OCI-LY7 (cell line): ENCODE measurements around the gene ARRDC3. TPM values are rescaled to one million over a fixed set of nuclear protein-coding genes. Genes with fewer than 3 reads are reported as not detected.

Experiments used
- BruUV-seq: library from RNA; stranded (reverse); fragments of 400-500 nt; replicated peaks from 2 replicates; lab custom pipeline; 2021; lab: Mats Ljungman, UMichigan
- CTCF ChIA-PET: fragments of 300-600 bp; sonication (Branson Sonifier 250); formaldehyde crosslinking; loops from one replicate; lab custom pipeline; 2022; ENCODE audit warnings: antibody characterized with exemption; ENCODE audit not compliant: unreplicated experiment; lab: Charles Lee
- POLR2A ChIA-PET: fragments of 300-600 bp; sonication (Branson Sonifier 250); formaldehyde crosslinking; loops from one replicate; lab custom pipeline; 2022; ENCODE audit warnings: antibody characterized with exemption; lab: Charles Lee
- DNase-seq: peaks from one replicate; pipeline ENCODE4 v3.0.0-alpha.2; 2015; ENCODE audit warnings: low spot score
- H2AFZ ChIP-seq: fragments of 200-600 bp; sonication (generic), shearing (Covaris generic); 2 replicates; pipeline ENCODE4 v1.6.1; 2014; ENCODE audit warnings: mild to moderate bottlenecking, antibody characterized with exemption, low read length, moderate library complexity
- H3K27ac ChIP-seq: fragments of 200-600 bp; sonication (generic); 2 replicates; pipeline ENCODE4 v1.5.1; 2014; ENCODE audit warnings: mixed run types, low read depth, mild to moderate bottlenecking, moderate library complexity, low read length, inconsistent platforms; ENCODE audit not compliant: poor library complexity, severe bottlenecking
- H3K36me3 ChIP-seq: fragments of 200-600 bp; sonication (generic); 2 replicates; pipeline ENCODE4 v1.6.1; 2014; ENCODE audit warnings: mild to moderate bottlenecking, antibody characterized with exemption, low read length, moderate library complexity, mixed read lengths; ENCODE audit not compliant: insufficient read depth
- H3K4me1 ChIP-seq: fragments of 200-600 bp; sonication (generic); 2 replicates; pipeline ENCODE4 v1.5.1; 2014; ENCODE audit warnings: mild to moderate bottlenecking, low read length; ENCODE audit not compliant: insufficient read depth, poor library complexity, severe bottlenecking
- H3K4me2 ChIP-seq: fragments of 200-600 bp; sonication (generic); 2 replicates; pipeline ENCODE4 v1.6.1; 2014; ENCODE audit warnings: mild to moderate bottlenecking, low read length
- H3K4me3 ChIP-seq: fragments of 200-600 bp; sonication (generic); 2 replicates; pipeline ENCODE4 v1.5.1; 2014; ENCODE audit warnings: mild to moderate bottlenecking, low read depth, low read length; ENCODE audit not compliant: poor library complexity, severe bottlenecking
- H3K79me2 ChIP-seq: fragments of 200-600 bp; sonication (generic); 2 replicates; pipeline ENCODE4 v1.6.1; 2016; ENCODE audit warnings: low read depth, mild to moderate bottlenecking, low read length, moderate library complexity, mixed read lengths; ENCODE audit not compliant: insufficient read depth
- H3K9me2 ChIP-seq: fragments of 200-600 bp; sonication (generic); 2 replicates; pipeline ENCODE4 v1.6.1; 2016; ENCODE audit warnings: mild to moderate bottlenecking, low read length, mixed read lengths; ENCODE audit not compliant: insufficient read depth
- H3K9me3 ChIP-seq: fragments of 200-600 bp; sonication (generic); 2 replicates; pipeline ENCODE4 v1.6.1; 2014; ENCODE audit warnings: mild to moderate bottlenecking, mixed run types, low read length, mixed read lengths
- H4K20me1 ChIP-seq: fragments of 200-600 bp; sonication (generic); 2 replicates; pipeline ENCODE4 v1.6.1; 2014; ENCODE audit warnings: mild to moderate bottlenecking, antibody characterized with exemption, low read length, moderate library complexity, mixed read lengths; ENCODE audit not compliant: insufficient read depth
- CTCF ChIP-seq: fragments of 200-600 bp; sonication (generic); conservative IDR thresholded peaks from 2 replicates; pipeline ENCODE4 v1.5.1; 2014; ENCODE audit warnings: mild to moderate bottlenecking, antibody characterized with exemption, low read length, moderate library complexity, mixed read lengths
- EZH2phosphoT487 ChIP-seq: fragments of 200-600 bp; sonication (generic); IDR thresholded peaks from 2 replicates; pipeline ENCODE4 v1.6.1; 2018; ENCODE audit warnings: low read depth, borderline replicate concordance, mild to moderate bottlenecking, mixed run types, antibody characterized with exemption, low read length, moderate library complexity, mixed read lengths
- intact Hi-C: fragments of 100-400 bp; cut with micrococcal nuclease; formaldehyde crosslinking; loops from one replicate; pipeline ENCODE4 v1.10.0; 2022; ENCODE audit not compliant: unreplicated experiment
- total RNA-seq, 2 experiments: library from RNA; depleted of rRNA in 1 of 2; stranded (reverse); fragments of >200 nt in 1 of 2; shearing (Covaris generic) in 1 of 2; gene quantifications; 2 replicates each; pipeline ENCODE4 v1.2.3, GENCODE V29; 2014 to 2022

The ARRDC3 gene
- total RNA-seq, 2 experiments from 2014 or later, result 30.0 to 30.6 TPM

- no peak for TF ChIP-seq EZH2phosphoT487
- TF ChIP-seq CTCF, result no peak
- no peak overlapping the region for H3K4me2 ChIP-seq
- no peaks in the 10 kb centered on the region for H3K9me2 ChIP-seq
- no peak for DNase-seq
- H4K20me1 ChIP-seq, result no peaks in the 10 kb centered on the region
- no peaks in the 10 kb centered on the region for H3K79me2 ChIP-seq
- ChIA-PET POLR2A (interaction anchor here (0.6 to 2.3 kb wide), 8 partner anchors 8 to 18 kb away, joined by 3 to 11 read pairs (median 6); no protein-coding TSS in a partner anchor), CTCF (no interaction called here)
- H2AFZ ChIP-seq, result no peak overlapping the region
- intact Hi-C loops, result loop anchor here (5.0 kb wide), 1 partner anchor 51 kb away; no protein-coding TSS in a partner anchor
- peaks cover 14% of the 10 kb centered on the region; the same call in 1 of the 2 replicates for H3K9me3 ChIP-seq
- H3K4me1 ChIP-seq, result peaks cover 18% of the 10 kb centered on the region
- no peak overlapping the region for H3K4me3 ChIP-seq
- H3K36me3 ChIP-seq, result peaks cover 9% of the 10 kb centered on the region
- BruUV-seq, result no TSS peak
- H3K27ac ChIP-seq, result no peak overlapping the region
These were observed 20.2 kb downstream of the ARRDC3 start for GRCh38 chr5:91362935-91363334.

GRCh38 chr5:91361790-91362189 lies 21.3 kb downstream of the ARRDC3 start:
- intact Hi-C loops, result loop anchor here (2.0 to 5.0 kb wide), 2 partner anchors 19 to 49 kb away; no protein-coding TSS in a partner anchor
- H3K4me3 ChIP-seq, result no peak overlapping the region
- no peaks in the 10 kb centered on the region for H3K36me3 ChIP-seq
- H3K4me1 ChIP-seq, result peaks cover 18% of the 10 kb centered on the region
- TF ChIP-seq EZH2phosphoT487 (no peak), CTCF (no peak)
- POLR2A ChIA-PET, result interaction anchor here (0.5 to 1.6 kb wide), 13 partner anchors 9 to 886 kb away, joined by 3 to 11 read pairs (median 3); partner anchors contain the start of gene ARRDC3
- no peaks in the 10 kb centered on the region for H4K20me1 ChIP-seq
- peak overlapping the region; percentile 42 for H3K4me2 ChIP-seq
- peak overlapping the region; percentile 26; the same call in 1 of the 2 replicates for H2AFZ ChIP-seq
- CTCF ChIA-PET, result interaction anchor here (1.0 to 1.1 kb wide), 2 partner anchors 56 to 78 kb away, joined by 3 read pairs; no protein-coding TSS in a partner anchor
- DNase-seq, result no peak
- no peaks in the 10 kb centered on the region for H3K9me2 ChIP-seq
- BruUV-seq, result no TSS peak
- H3K27ac ChIP-seq, result peak overlapping the region; percentile 45
- H3K79me2 ChIP-seq, result no peaks in the 10 kb centered on the region
- H3K9me3 ChIP-seq, result peaks cover 14% of the 10 kb centered on the region; the same call in 1 of the 2 replicates
